ENCODE data around the gene TRAP1. TPM values are rescaled to one million over a fixed set of nuclear protein-coding genes. Genes with fewer than 3 reads are reported as not detected.

TRAP1 gene
- total RNA-seq, result 139 and 144 TPM in 2 replicates

DNA sequence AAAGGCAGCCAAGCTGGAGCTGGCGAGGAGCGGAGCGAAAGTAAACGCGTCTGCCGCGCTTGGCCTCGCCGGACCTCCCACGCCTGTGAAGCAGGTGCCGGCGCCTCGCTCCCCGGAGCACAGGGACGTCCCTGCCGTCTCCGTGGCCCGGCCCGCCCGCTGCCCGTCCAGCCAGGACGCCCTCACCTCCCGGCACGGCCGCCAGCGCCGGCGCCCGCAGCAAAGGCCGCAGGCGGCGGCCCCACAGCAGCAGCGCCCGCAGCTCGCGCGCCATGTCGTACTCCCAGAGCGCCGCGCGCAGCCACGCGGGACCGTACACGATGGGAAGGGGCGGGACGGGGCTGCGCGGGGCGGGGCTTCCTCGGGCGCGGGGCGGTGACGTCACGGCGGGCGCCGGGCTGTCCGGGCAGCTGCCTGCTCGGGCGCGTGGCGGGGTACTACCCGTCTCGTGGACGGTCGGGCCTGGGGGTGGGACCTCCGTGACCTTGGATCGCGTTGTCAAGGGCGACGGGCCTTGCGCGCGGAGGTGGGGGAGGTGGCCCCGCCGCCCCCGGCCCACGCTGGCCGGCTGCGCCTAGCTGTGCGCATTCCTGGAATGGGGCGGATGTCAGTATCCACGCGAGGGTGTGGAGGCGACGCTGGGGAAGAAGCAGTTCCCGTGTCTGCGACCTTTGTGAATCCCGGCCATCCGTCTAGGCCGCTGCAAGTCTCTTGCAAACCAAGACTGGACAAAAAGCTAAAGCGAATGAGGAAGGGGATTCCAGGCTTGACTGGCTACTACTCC is at the start of gene TRAP1:
TSS of gene TRAP1 (minus strand) at position 290 of the 784 bp plus-strand sequence. CDS start at position 274, 16 bp downstream.

GRCh38 chr16:3654249-3654991 is 62.9 kb downstream of the TRAP1 start, which contains the start of gene DNASE1:
DNASE1 (plus strand) TSS chr16:3654691; CDS start chr16:3655374, 683 bp downstream.

DNA sequence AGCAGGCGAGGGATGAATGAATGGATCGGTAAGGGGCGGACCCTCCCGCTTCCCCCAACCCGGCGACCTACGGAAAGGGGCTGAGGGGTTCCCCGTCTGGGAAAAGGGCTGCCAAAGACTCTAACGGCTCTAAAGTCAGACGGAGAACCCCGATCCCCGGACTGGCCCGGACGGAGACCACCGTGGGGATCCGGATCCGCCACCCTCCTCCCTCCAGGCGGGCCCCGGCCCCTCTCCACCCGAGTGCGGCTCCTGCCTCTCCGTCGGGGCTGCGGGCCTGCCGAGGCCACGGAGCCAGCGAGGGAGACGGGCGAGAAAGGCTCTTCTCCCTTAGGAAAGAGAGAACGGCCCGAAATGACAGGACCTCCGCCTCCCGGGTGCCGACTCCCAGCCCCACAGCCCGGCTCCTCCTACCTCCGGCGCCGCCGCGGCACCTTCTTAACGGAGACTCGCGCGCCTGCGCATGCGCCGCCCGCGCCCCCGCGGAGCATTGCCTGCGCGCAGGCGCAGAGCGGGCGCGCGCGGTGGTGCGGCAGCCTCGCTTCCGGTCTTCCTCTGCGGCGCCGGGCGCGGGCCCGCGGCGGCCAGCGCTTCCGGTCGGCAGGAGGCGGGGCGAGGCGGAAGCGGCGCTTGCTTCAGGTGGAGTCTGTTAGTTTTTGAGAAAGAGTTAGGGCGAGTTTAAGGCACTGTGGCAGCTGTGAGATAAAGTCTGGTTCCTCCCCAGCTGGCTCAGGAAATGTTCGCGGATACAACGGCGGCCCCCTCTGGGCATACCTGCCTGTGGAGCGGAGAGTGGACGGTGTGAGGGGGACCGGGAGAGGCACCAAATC is 106.0 kb downstream of the TRAP1 start, which contains the start of gene SLX4:
TSS of gene SLX4 (minus strand) at position 461 of the 830 bp plus-strand sequence. CDS start 2,642 bp downstream, outside the sequence.

Other genes with a start within 250 kb of the TRAP1 start
- gene C16orf90, start 222.0 kb downstream of the TRAP1 start, total RNA-seq, result not detected in 2 replicates
- gene CLUAP1, start 216.5 kb downstream of the TRAP1 start, total RNA-seq, result 15.8 and 20.1 TPM in 2 replicates
- 1.9 and 2.7 TPM in 2 replicates for gene NLRC3, start 140.1 kb downstream of the TRAP1 start, total RNA-seq
- gene SLX4, start 105.9 kb downstream of the TRAP1 start, total RNA-seq, result 6.3 and 8.0 TPM in 2 replicates
- gene DNASE1, start 62.8 kb downstream of the TRAP1 start, total RNA-seq, result 6.0 and 11.1 TPM in 2 replicates
- 33.6 and 34.5 TPM in 2 replicates for gene CREBBP, start 163.2 kb upstream of the TRAP1 start, total RNA-seq

All from thoracic aorta endothelial cell (primary cell).